Stimulated activated CD4-positive, alpha-beta T cell treated with anti-CD3 and anti-CD28 coated beads, Interleukin-1b, Interleukin-23, amount 100 ng/mL, for 48 hours (primary cell): Measurements from ENCODE around the gene PCSK9.

Source experiments
- DNase-seq: peaks from one replicate; pipeline ENCODE4 v3.0.0-alpha.2; 2020

PCSK9 gene

DNA sequence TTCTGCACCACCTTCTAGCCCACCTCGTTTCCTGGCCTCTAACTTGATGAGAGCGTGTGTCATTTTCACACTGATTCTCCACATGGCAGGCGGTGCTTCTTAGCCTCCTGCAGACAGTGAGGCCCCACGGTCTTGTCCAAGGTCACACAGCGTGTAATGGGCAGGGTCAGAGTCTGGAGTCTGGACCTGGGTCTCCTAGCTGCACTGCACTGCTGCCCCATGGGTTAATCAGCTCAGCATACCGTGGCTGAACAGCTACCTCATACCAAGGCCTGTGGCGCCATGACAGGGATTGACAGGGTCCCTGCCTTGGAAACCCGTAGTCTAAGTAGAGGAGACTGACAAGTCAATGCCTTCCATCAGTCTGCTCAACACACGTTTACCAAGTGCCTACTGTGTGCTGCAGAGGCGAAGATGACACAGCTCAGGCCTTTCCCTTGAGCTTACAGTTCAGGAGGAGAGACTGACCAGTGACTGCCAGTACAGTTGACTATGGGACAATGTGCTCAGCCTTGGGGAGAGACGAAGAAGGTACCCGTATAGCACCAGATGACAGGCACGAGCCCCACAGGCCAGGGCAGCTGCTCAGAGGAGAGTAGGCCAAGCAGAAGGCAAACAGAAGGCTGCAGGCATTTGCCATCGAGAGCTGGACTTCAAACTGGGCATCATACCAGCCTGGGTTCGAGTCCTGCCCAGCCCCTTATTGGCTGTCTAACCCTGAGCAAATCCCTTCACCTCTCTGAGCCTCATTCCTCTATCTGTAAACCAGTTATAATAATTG lies 5.5 kb downstream of the PCSK9 start:
- no peak for DNase-seq

DNA sequence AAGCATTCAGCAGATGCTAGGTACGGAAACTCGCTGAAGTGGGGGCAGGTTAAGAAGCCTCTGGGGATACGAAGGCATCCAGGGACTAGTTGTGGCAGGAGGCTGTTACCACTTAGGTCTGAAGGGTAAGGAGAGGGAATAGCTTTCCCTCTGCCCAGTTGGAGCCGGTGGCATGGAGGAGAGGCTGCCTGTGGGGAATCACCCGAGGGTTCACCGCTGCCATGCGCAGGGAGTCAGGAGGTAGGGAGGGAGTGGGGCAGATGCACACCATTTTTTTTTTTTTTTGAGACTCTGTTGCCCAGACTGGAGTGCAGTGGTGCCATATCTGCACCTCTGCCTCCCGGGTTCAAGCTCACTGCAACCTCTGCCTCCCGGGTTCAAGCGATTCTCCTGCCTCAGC lies 6.1 kb downstream of the PCSK9 start:
- DNase-seq: no peak

- no peak for DNase-seq
Observed at GRCh38 chr1:55046871-55047270, 7.5 kb downstream of the PCSK9 start.

DNA sequence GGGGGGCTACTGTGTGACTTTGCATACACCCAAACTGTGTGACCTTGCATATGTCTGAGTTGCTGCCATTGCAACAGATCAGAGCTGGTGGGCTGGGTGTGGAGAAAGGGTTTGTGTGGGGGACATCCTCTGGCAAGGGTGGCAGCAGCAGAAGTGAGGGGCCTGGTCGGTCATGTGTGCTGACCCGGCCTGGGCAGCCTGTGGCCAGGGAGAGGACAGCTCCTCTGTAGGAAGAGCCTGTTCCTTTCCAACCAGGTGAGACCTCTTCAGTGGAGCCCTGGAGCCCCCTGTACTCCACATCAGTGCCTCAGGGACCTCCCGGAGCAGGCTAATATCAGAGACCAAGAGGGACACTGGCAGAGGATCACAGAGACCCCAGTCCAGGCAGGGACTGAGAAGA lies 8.3 kb downstream of the PCSK9 start:
- DNase-seq: no peak

DNA sequence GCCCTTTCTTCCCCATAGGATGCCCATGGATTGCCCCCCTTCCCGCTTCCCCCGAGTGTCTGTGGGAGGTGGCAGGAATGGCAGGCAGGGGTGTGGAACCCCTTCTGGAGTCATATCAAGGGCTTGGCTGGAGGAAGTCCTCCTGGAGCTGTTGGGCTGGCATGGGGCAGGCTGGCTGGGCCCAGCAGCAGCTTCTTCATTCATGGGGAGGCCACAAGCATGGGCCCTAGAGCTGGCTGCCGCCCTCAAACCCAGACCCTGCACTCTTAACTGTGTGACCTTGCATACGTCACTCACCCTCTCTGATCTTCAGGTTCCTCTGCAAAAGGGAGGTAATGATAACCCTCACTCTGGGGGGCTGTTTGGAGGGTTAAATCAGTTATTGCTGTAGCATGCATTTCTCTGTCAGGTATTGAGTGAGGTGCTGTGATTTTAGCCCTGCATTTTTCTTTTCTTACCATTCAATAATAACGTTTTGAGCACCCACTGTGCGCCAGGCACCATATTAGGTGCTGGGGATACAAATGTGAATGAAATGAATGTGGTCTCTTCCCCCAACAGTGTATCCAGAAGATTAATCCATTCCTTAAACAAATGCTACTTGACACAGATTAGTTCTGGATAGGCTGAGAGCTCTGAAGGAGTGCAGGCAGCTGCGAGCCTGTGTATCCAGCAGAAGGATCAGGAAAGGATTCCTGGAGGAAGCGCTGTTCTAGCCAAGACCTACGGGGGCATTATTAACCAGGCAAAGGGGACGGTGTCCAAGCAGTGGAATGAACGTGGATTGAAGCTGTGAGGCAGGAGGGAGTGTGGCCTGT lies 9.3 kb downstream of the PCSK9 start:
- no peak for DNase-seq

- no peak for DNase-seq
Observed at GRCh38 chr1:55049271-55049913, 10.0 kb downstream of the PCSK9 start.

- no peak for DNase-seq
Observed at GRCh38 chr1:55049914-55050278, 10.5 kb downstream of the PCSK9 start.

GRCh38 chr1:55050283-55050682 lies 10.9 kb downstream of the PCSK9 start:
- DNase-seq: no peak

- DNase-seq: no peak
Observed at GRCh38 chr1:55051169-55051568, 11.8 kb downstream of the PCSK9 start.

- DNase-seq: no peak
Observed at GRCh38 chr1:55051621-55052020, 12.3 kb downstream of the PCSK9 start.

DNA sequence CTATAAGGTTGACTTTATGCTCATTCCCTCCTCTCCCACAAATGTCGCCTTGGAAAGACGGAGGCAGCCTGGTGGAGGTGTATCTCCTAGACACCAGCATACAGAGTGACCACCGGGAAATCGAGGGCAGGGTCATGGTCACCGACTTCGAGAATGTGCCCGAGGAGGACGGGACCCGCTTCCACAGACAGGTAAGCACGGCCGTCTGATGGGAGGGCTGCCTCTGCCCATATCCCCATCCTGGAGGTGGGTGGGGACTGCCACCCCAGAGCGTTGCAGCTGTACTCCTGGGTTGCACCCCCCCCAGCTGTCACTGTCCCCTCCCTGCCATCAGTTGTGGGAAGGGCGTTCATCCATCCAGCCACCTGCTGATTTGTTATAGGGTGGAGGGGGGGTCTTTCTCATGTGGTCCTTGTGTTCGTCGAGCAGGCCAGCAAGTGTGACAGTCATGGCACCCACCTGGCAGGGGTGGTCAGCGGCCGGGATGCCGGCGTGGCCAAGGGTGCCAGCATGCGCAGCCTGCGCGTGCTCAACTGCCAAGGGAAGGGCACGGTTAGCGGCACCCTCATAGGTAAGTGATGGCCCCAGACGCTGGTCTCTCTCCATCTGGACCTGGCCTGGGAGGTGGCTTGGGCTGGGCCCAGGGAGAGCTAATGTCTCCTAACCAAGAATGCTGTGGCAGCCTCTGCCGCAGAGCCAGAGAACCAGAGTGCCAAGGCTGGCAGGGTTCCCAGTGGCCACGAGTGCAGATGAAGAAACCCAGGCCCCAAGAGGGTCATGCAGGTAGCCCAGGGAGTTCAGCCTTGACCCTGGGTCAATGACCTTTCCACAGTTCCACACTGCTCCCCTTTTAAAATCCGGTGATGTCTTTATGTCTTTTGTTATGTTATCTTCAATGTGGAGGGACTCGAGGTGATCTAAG lies 13.1 kb downstream of the PCSK9 start:
- DNase-seq: no peak

- DNase-seq: no peak
Observed at GRCh38 chr1:55053265-55053954, 14.1 kb downstream of the PCSK9 start.

GRCh38 chr1:55054396-55054795 lies 15.0 kb downstream of the PCSK9 start:
- DNase-seq: no peak

DNA sequence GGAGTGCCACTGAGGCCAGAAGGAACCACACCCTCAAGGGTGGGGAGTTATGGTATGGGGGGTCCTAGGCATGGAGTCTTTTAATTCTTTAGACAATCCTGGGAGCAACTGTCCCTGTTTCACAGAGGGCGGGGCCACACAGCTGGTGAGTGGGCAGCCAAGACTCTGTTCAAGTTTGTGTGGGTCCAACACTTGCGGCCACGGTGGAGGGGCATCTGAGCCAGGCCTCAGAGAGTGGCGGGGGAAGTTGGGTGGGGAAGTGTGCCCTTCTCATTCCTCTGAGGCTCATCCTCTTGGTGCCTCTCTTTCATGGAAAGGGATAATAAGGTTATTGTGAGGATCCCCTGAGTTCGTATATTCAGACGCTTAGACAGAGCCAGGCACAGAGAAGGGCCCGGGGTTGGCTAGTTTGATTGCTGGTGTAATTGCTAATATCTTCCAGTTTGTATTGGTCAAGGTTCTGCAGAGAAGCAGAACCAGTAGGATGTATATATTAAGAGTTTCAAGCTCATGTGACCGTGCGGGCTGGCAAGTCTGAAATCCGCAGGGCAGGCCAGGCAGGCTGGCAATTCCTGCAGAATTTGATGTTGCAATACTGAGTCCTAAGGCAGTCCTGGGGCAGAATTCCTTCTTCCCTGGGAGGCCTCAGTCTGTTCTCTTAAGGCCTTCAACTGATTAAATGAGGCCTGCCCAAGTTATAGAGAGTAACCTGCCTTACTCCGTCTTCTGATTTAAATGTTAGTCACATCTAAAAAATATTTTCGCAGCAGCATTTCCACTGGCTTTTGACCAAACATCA lies 15.9 kb downstream of the PCSK9 start:
- DNase-seq: no peak

DNA sequence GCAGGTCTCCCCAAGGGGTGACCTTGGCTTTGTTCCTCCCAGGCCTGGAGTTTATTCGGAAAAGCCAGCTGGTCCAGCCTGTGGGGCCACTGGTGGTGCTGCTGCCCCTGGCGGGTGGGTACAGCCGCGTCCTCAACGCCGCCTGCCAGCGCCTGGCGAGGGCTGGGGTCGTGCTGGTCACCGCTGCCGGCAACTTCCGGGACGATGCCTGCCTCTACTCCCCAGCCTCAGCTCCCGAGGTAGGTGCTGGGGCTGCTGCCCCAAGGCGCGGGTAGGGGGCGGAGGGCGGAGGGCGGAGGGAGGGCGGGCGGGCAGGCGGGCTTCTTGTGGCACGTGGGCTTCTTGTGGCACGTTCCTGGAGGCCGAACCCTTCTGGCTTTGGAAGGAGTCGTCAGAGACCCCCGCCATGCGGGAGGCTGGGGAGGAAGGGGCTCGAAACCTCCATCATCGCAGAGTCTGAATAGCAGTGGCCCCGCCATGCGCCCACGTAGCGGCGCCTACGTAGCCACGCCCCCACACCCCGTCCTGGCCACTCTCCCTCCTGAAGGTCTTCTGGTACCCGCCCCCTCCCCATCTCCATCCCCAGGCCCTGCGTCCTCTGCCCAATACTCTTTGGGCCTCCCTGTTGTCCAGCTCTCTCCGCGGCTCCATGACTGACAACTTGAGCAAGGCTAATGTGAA lies 16.7 kb downstream of the PCSK9 start:
- no peak for DNase-seq

- no peak for DNase-seq
Observed at GRCh38 chr1:55056632-55056992, 17.3 kb downstream of the PCSK9 start.

GRCh38 chr1:55057270-55057955 lies 18.1 kb downstream of the PCSK9 start:
- no peak for DNase-seq

GRCh38 chr1:55057956-55058298 lies 18.6 kb downstream of the PCSK9 start:
- DNase-seq: no peak

GRCh38 chr1:55059302-55060132 lies 20.2 kb downstream of the PCSK9 start:
- DNase-seq: no peak
